Measurements from ENCODE around the gene SLC30A7. TPM values are rescaled to one million over a fixed set of nuclear protein-coding genes. Genes with fewer than 3 reads are reported as not detected.

The SLC30A7 gene
- total RNA-seq, 1 experiment from 2014 or later = 16.1 TPM

DNA sequence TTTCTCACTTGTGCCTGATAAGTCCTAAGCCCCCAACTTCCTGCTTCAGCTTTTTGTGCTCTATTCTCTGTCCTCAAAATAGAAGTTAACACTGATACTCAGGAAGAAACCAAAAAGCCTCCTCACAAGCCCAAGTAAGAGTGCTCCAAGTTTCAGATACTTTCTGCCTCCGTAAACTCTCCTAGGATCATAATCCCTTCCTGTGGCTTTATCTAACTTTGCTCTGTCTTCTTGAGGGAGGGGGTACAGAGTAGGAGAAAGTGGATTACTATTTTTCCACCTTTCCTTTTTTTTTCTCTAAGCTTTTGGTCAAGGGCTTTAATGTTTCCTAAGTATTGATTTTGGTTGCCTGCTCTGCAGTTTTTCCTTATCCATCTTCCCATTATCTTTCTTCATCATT, 75.1 kb downstream of the SLC30A7 start:
- ChIA-PET CTCF (no interaction called here), POLR2A (no interaction called here)
- no peaks in the 10 kb centered on the region for H3K4me1 ChIP-seq
- no peak overlapping the region for H3K4me3 ChIP-seq (ENCODE audit: low read depth, low read length)
- H3K36me3 Mint-ChIP-seq (ENCODE audit: insufficient read depth, unreplicated experiment) = peaks cover 6% of the 10 kb centered on the region
- no TSS peak for BruUV-seq (replicated peaks)
- H3K4me1 Mint-ChIP-seq (ENCODE audit: low read depth, unreplicated experiment) = no peaks in the 10 kb centered on the region
- TF ChIP-seq, protein P1, sequence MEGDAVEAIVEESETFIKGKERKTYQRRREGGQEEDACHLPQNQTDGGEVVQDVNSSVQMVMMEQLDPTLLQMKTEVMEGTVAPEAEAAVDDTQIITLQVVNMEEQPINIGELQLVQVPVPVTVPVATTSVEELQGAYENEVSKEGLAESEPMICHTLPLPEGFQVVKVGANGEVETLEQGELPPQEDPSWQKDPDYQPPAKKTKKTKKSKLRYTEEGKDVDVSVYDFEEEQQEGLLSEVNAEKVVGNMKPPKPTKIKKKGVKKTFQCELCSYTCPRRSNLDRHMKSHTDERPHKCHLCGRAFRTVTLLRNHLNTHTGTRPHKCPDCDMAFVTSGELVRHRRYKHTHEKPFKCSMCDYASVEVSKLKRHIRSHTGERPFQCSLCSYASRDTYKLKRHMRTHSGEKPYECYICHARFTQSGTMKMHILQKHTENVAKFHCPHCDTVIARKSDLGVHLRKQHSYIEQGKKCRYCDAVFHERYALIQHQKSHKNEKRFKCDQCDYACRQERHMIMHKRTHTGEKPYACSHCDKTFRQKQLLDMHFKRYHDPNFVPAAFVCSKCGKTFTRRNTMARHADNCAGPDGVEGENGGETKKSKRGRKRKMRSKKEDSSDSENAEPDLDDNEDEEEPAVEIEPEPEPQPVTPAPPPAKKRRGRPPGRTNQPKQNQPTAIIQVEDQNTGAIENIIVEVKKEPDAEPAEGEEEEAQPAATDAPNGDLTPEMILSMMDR (IDR thresholded peaks at IDR 0.05; ENCODE audit: insufficient read depth in 1 of 2, low read depth in 1 of 2, low read length in 1 of 2, severe bottlenecking in 1 of 2, unreplicated experiment in 1 of 2) = no peak
- intact Hi-C loops (cut with micrococcal nuclease; ENCODE audit: unreplicated experiment) = no loop called here
- no peaks in the 10 kb centered on the region for H3K27me3 Mint-ChIP-seq (ENCODE audit: insufficient read depth, unreplicated experiment)
- no peaks in the 10 kb centered on the region for H3K36me3 ChIP-seq (ENCODE audit: control insufficient read depth, insufficient read depth, low read length)
- no peak overlapping the region for H3K27ac Mint-ChIP-seq (ENCODE audit: unreplicated experiment)
- no peaks in the 10 kb centered on the region for H3K27me3 ChIP-seq (replicated peaks; ENCODE audit: control insufficient read depth, insufficient read depth, low read length)
- H3K9me3 Mint-ChIP-seq (ENCODE audit: unreplicated experiment) = no peaks in the 10 kb centered on the region
- no peak overlapping the region for H3K4me3 Mint-ChIP-seq (ENCODE audit: unreplicated experiment)
- H3K9me3 ChIP-seq = no peaks in the 10 kb centered on the region
- no peak for DNase-seq

DNA sequence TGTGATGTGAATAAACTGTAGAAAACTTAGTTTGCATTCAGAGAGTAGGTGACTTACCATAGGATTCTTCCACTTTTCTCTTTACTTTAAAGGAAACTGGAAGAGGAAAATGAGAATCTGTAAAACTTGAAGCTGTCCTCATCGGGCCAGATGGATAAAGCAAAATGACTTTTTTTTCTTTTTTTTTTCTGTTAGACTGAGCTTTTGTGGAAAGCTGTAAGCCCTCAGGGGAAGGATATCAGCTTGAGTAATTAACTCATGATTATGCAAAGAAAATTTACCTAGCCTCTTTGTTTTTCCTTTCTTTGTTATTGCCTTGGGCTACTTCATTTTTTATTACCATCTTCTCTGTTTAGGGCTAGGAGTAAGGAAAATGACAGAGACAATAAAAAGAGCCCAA, 76.3 kb downstream of the SLC30A7 start:
- DNase-seq = no peak
- no peaks in the 10 kb centered on the region for H3K27me3 ChIP-seq (replicated peaks; ENCODE audit: control insufficient read depth, insufficient read depth, low read length)
- no peak overlapping the region for H3K27ac Mint-ChIP-seq (ENCODE audit: unreplicated experiment)
- ChIA-PET CTCF (no interaction called here), POLR2A (no interaction called here)
- no peaks in the 10 kb centered on the region for H3K36me3 ChIP-seq (ENCODE audit: control insufficient read depth, insufficient read depth, low read length)
- H3K36me3 Mint-ChIP-seq (ENCODE audit: insufficient read depth, unreplicated experiment) = peaks cover 6% of the 10 kb centered on the region
- TF ChIP-seq, protein P1 (IDR thresholded peaks at IDR 0.05; ENCODE audit: insufficient read depth in 1 of 2, low read depth in 1 of 2, low read length in 1 of 2, severe bottlenecking in 1 of 2, unreplicated experiment in 1 of 2) = no peak
- no peaks in the 10 kb centered on the region for H3K4me1 ChIP-seq
- no peak overlapping the region for H3K4me3 Mint-ChIP-seq (ENCODE audit: unreplicated experiment)
- H3K9me3 ChIP-seq = no peaks in the 10 kb centered on the region
- H3K9me3 Mint-ChIP-seq (ENCODE audit: unreplicated experiment) = no peaks in the 10 kb centered on the region
- H3K4me3 ChIP-seq (ENCODE audit: low read depth, low read length) = no peak overlapping the region
- intact Hi-C loops (cut with micrococcal nuclease; ENCODE audit: unreplicated experiment) = no loop called here
- no peaks in the 10 kb centered on the region for H3K27me3 Mint-ChIP-seq (ENCODE audit: insufficient read depth, unreplicated experiment)
- BruUV-seq (replicated peaks) = no TSS peak
- H3K4me1 Mint-ChIP-seq (ENCODE audit: low read depth, unreplicated experiment) = no peaks in the 10 kb centered on the region

DNA sequence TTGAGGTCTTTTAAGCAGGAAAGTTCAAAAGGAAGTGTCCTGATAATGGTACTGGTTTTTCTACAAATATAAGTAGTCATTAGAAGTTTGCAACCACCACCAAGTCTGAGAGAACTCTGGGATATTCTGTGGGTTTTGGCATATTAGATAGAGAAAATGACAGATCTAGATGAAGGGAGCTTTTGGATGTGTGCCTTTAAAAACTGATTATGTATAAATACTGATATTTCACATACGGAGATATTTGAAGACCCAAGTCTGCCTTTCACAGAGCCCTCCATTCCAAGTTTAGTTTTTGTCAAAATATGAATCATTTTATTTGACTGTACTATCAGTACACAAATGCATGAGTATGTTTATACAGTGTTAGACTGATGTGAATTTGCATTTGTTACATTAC, 81.0 kb downstream of the SLC30A7 start:
- Mint-ChIP-seq H3K4me3 (ENCODE audit: unreplicated experiment) (no peak overlapping the region), H3K9me3 (ENCODE audit: unreplicated experiment) (no peaks in the 10 kb centered on the region), H3K27ac (ENCODE audit: unreplicated experiment) (no peak overlapping the region), H3K4me1 (ENCODE audit: low read depth, unreplicated experiment) (no peaks in the 10 kb centered on the region), H3K27me3 (ENCODE audit: insufficient read depth, unreplicated experiment) (no peaks in the 10 kb centered on the region), H3K36me3 (ENCODE audit: insufficient read depth, unreplicated experiment) (peaks cover 6% of the 10 kb centered on the region)
- intact Hi-C loops (cut with micrococcal nuclease; ENCODE audit: unreplicated experiment) = no loop called here
- H3K4me3 ChIP-seq (ENCODE audit: low read depth, low read length) = no peak overlapping the region
- DNase-seq = no peak
- ChIA-PET CTCF (no interaction called here), POLR2A (no interaction called here)
- no TSS peak for BruUV-seq (replicated peaks)
- no peaks in the 10 kb centered on the region for H3K36me3 ChIP-seq (ENCODE audit: control insufficient read depth, insufficient read depth, low read length)
- H3K9me3 ChIP-seq = no peaks in the 10 kb centered on the region
- TF ChIP-seq, protein P1 (IDR thresholded peaks at IDR 0.05; ENCODE audit: insufficient read depth in 1 of 2, low read depth in 1 of 2, low read length in 1 of 2, severe bottlenecking in 1 of 2, unreplicated experiment in 1 of 2) = no peak
- no peaks in the 10 kb centered on the region for H3K27me3 ChIP-seq (replicated peaks; ENCODE audit: control insufficient read depth, insufficient read depth, low read length)
- no peaks in the 10 kb centered on the region for H3K4me1 ChIP-seq
